Posterior cingulate gyrus (tissue), 11 donors: ENCODE measurements around the gene DENND1C.
"Not testable (repeated sequence)": the region's sequence is repeated elsewhere in the genome, so short reads cannot be mapped to it uniquely, and the experiment has no call there.

ENCODE experiments used
- DNase-seq, 10 donors: peaks; one replicate each; pipeline versions ENCODE4 v3.0.0 to v3.0.0-alpha.2; 2020 to 2021; ENCODE audit warnings: mixed read lengths in 3 of 10
- intact Hi-C: fragments of 100-400 bp; cut with DNase I; formaldehyde crosslinking; loops from one replicate; pipeline ENCODE4 v1.15.1; 2023

DENND1C gene

GRCh38 chr19:6428692-6429418, 52.7 kb downstream of the DENND1C start:
- intact Hi-C loops: not testable (repeated sequence)
- peak in 1 of 10 donors; percentile 10 for DNase-seq

- intact Hi-C loops: no loop called here
- peak in 1 of 10 donors; percentile 61 for DNase-seq
These were observed 54.5 kb downstream of the DENND1C start for GRCh38 chr19:6427131-6427530.

GRCh38 chr19:6425732-6426620, 55.6 kb downstream of the DENND1C start:
- intact Hi-C loops: loop anchor here (2.0 kb wide), 1 partner anchor 33 kb away; the partner anchor contains the start of gene GTF2F1
- peak in 1 of 10 donors; percentile 58 for DNase-seq

GRCh38 chr19:6424939-6425731, 56.5 kb downstream of the DENND1C start:
- DNase-seq: peak; percentile 90 to 100 (median 99)
- intact Hi-C loops: loop anchor here (2.0 kb wide), 1 partner anchor 32 kb away; the partner anchor contains the start of gene GTF2F1

- intact Hi-C loops: loop anchor here (2.0 kb wide), 1 partner anchor 32 kb away; the partner anchor contains the start of gene GTF2F1
- peak in 3 of 10 donors; percentile 77 to 99 (median 98) for DNase-seq
These were observed 57.2 kb downstream of the DENND1C start, which contains the start of gene KHSRP for GRCh38 chr19:6424195-6424938. KHSRP (minus strand) TSS chr19:6424811; CDS start chr19:6424701, 110 bp downstream.

- intact Hi-C loops: loop anchor here (2.0 kb wide), 1 partner anchor 31 kb away; the partner anchor contains the start of gene GTF2F1
- DNase-seq: no peak
These were observed 57.9 kb downstream of the DENND1C start for GRCh38 chr19:6423499-6424194.

- intact Hi-C loops: no loop called here
These were observed 60.2 kb downstream of the DENND1C start for GRCh38 chr19:6421075-6422014.

GRCh38 chr19:6418562-6418932, 63.0 kb downstream of the DENND1C start:
- intact Hi-C loops: loop anchor here (10.0 kb wide), 1 partner anchor 76 kb away; no protein-coding TSS in a partner anchor
- DNase-seq: no peak

More at GRCh38 chr19:6421075-6422014, 60.2 kb downstream of the DENND1C start:
- peak in 2 of 10 donors; percentile 56 to 79 for DNase-seq

GRCh38 chr19:6417713-6418561, 63.6 kb downstream of the DENND1C start:
- DNase-seq: peak in 9 of 10 donors; percentile 33 to 95 (median 61)
- intact Hi-C loops: loop anchor here (10.0 kb wide), 1 partner anchor 77 kb away; no protein-coding TSS in a partner anchor
